WERI-Rb-1 (cell line): ENCODE measurements around the gene PDZD7.
"Not testable (repeated sequence)": the region's sequence is repeated elsewhere in the genome, so short reads cannot be mapped to it uniquely, and the experiment has no call there.

ENCODE experiments used
- DNase-seq: peaks from one replicate; pipeline ENCODE4 v3.0.0-alpha.2; 2020
- H3K27ac ChIP-seq: fragments of 250-450 bp; sonication (Bioruptor Pico); 2 replicates; pipeline ENCODE4 v1.5.1; 2020; ENCODE audit warnings: mild to moderate bottlenecking, moderate library complexity
- H3K27me3 ChIP-seq: fragments of 250-450 bp; sonication (Bioruptor Pico); 2 replicates; pipeline ENCODE4 v1.5.1; 2021; ENCODE audit warnings: mild to moderate bottlenecking, low read depth, moderate library complexity; ENCODE audit not compliant: insufficient read depth, severe bottlenecking
- H3K36me3 ChIP-seq: fragments of 250-450 bp; sonication (Bioruptor Pico); 2 replicates; pipeline ENCODE4 v1.5.1; 2020; ENCODE audit warnings: mild to moderate bottlenecking, moderate library complexity
- H3K4me3 ChIP-seq: 2 replicates; pipeline ENCODE4 v1.5.1; 2011; ENCODE audit warnings: low read depth, mild to moderate bottlenecking, control low read depth, low read length
- H3K9me3 ChIP-seq: fragments of 250-450 bp; sonication (Bioruptor Pico); 2 replicates; pipeline ENCODE4 v1.5.1; 2021; ENCODE audit warnings: mild to moderate bottlenecking, moderate library complexity; ENCODE audit not compliant: severe bottlenecking
- CTCF ChIP-seq: IDR thresholded peaks from 2 replicates; pipeline ENCODE4 v1.5.1; 2011; ENCODE audit warnings: low read depth, mild to moderate bottlenecking, control low read depth, inconsistent platforms, low read length

The PDZD7 gene

GRCh38 chr10:100978121-100978900 lies 52.6 kb downstream of the PDZD7 start:
- no peaks in the 10 kb centered on the region for H3K27me3 ChIP-seq
- no peak for DNase-seq
- no peak overlapping the region for H3K4me3 ChIP-seq
- H3K27ac ChIP-seq: no peak overlapping the region
- peaks cover 32% of the 10 kb centered on the region for H3K36me3 ChIP-seq
- H3K9me3 ChIP-seq: no peaks in the 10 kb centered on the region
- TF ChIP-seq CTCF: no peak

GRCh38 chr10:100977436-100977835 lies 53.5 kb downstream of the PDZD7 start:
- H3K4me3 ChIP-seq: no peak overlapping the region
- no peak overlapping the region for H3K27ac ChIP-seq
- no peaks in the 10 kb centered on the region for H3K9me3 ChIP-seq
- DNase-seq: no peak
- no peak for TF ChIP-seq CTCF
- H3K27me3 ChIP-seq: no peaks in the 10 kb centered on the region
- peaks cover 28% of the 10 kb centered on the region for H3K36me3 ChIP-seq

GRCh38 chr10:100976906-100977305 lies 54.0 kb downstream of the PDZD7 start:
- Histone ChIP-seq H3K9me3 (no peaks in the 10 kb centered on the region), H3K27ac (no peak overlapping the region), H3K36me3 (peaks cover 26% of the 10 kb centered on the region), H3K4me3 (no peak overlapping the region), H3K27me3 (no peaks in the 10 kb centered on the region)
- DNase-seq: no peak
- TF ChIP-seq CTCF: no peak

- DNase-seq, H3K27ac ChIP-seq, H3K4me3 ChIP-seq, H3K27me3 ChIP-seq, H3K9me3 ChIP-seq: not testable (repeated sequence)
- H3K36me3 ChIP-seq: peaks cover 12% of the 10 kb centered on the region
These were observed 55.5 kb downstream of the PDZD7 start for GRCh38 chr10:100975397-100975796.

GRCh38 chr10:100972904-100973535 lies 57.9 kb downstream of the PDZD7 start:
- no peak overlapping the region for H3K4me3 ChIP-seq
- H3K36me3 ChIP-seq: no peaks in the 10 kb centered on the region
- no peaks in the 10 kb centered on the region for H3K27me3 ChIP-seq
- TF ChIP-seq CTCF: no peak
- H3K27ac ChIP-seq: no peak overlapping the region
- H3K9me3 ChIP-seq: no peaks in the 10 kb centered on the region
- DNase-seq: no peak

GRCh38 chr10:100972115-100972903 lies 58.6 kb downstream of the PDZD7 start:
- Histone ChIP-seq H3K27me3 (no peaks in the 10 kb centered on the region), H3K36me3 (no peaks in the 10 kb centered on the region), H3K4me3 (no peak overlapping the region), H3K9me3 (no peaks in the 10 kb centered on the region), H3K27ac (no peak overlapping the region)
- no peak for DNase-seq
- TF ChIP-seq CTCF: no peak
